HAP-1 (cell line): ENCODE data around the gene DUOX1.
"Not testable (repeated sequence)": the region's sequence is repeated elsewhere in the genome, so short reads cannot be mapped to it uniquely, and the experiment has no call there.

Experiments used
- DNase-seq, 2 experiments: peaks; one replicate each; pipeline ENCODE4 v3.0.0-alpha.2; 2016 to 2020; ENCODE audit warnings: low spot score in 2 of 2
- H3K27me3 ChIP-seq: fragments of 250-450 bp; sonication (Bioruptor Pico); 2 replicates; pipeline ENCODE4 v1.5.1; 2020; ENCODE audit warnings: low read depth, mild to moderate bottlenecking, moderate library complexity
- H3K36me3 ChIP-seq: fragments of 250-450 bp; sonication (Bioruptor Pico); replicated peaks from 2 replicates; pipeline ENCODE4 v1.5.1; 2020; ENCODE audit warnings: mild to moderate bottlenecking
- H3K4me1 ChIP-seq: fragments of 250-450 bp; sonication (Bioruptor Pico); 2 replicates; pipeline ENCODE4 v1.5.1; 2020; ENCODE audit warnings: mild to moderate bottlenecking
- H3K4me3 ChIP-seq: fragments of 250-450 bp; sonication (Bioruptor Pico); 2 replicates; pipeline ENCODE4 v1.5.1; 2020; ENCODE audit warnings: mild to moderate bottlenecking, moderate library complexity
- H3K9me3 ChIP-seq: fragments of 250-450 bp; sonication (Bioruptor Pico); 2 replicates; pipeline ENCODE4 v1.5.1; 2020; ENCODE audit warnings: mild to moderate bottlenecking, moderate library complexity
- in situ Hi-C: fragments of 300-500 bp; cut with MboI; formaldehyde crosslinking; loops from 3 replicates; pipeline ENCODE4 v1.14.3; 2020; ENCODE audit warnings: low sequenced_read_pairs, inconsistent platforms, mixed read lengths

Gene DUOX1

GRCh38 chr15:45121706-45122417, 7.9 kb upstream of the DUOX1 start:
- Histone ChIP-seq H3K4me3 (no peak overlapping the region), H3K36me3 (no peaks in the 10 kb centered on the region), H3K4me1 (peaks cover 3% of the 10 kb centered on the region), H3K9me3 (no peaks in the 10 kb centered on the region), H3K27me3 (peaks cover 22% of the 10 kb centered on the region)
- in situ Hi-C loops, result no loop called here
- DNase-seq, result no peak

DNA sequence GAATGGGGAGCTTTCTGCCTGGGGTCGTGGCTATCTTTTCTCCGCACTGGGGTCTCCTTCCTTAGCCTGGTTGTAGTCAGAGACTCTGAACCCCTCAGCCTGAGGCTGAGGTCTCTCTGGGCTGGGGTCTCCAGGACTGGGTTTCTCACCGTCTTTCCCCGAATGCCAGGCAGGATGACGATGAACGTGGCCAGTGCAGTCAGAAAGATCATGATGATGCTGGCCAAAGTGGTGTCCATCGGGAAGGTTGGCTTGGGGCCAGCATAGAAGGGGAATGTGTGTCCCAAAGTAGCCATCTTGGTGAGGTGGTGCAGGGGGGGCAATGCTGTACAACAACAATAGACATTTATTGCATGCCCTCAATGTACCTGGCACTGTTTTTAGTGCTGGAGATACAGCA, 7.1 kb upstream of the DUOX1 start:
- no peak for DNase-seq
- peaks cover 2% of the 10 kb centered on the region for H3K4me1 ChIP-seq
- H3K9me3 ChIP-seq, result no peaks in the 10 kb centered on the region
- H3K27me3 ChIP-seq, result peaks cover 22% of the 10 kb centered on the region
- in situ Hi-C loops, result no loop called here
- no peak overlapping the region for H3K4me3 ChIP-seq
- no peaks in the 10 kb centered on the region for H3K36me3 ChIP-seq

GRCh38 chr15:45123397-45123796, 6.4 kb upstream of the DUOX1 start:
- no peak overlapping the region for H3K4me3 ChIP-seq
- H3K4me1 ChIP-seq, result no peaks in the 10 kb centered on the region
- DNase-seq, result no peak
- no peaks in the 10 kb centered on the region for H3K9me3 ChIP-seq
- peaks cover 26% of the 10 kb centered on the region for H3K27me3 ChIP-seq
- in situ Hi-C loops, result no loop called here
- H3K36me3 ChIP-seq, result no peaks in the 10 kb centered on the region

DNA sequence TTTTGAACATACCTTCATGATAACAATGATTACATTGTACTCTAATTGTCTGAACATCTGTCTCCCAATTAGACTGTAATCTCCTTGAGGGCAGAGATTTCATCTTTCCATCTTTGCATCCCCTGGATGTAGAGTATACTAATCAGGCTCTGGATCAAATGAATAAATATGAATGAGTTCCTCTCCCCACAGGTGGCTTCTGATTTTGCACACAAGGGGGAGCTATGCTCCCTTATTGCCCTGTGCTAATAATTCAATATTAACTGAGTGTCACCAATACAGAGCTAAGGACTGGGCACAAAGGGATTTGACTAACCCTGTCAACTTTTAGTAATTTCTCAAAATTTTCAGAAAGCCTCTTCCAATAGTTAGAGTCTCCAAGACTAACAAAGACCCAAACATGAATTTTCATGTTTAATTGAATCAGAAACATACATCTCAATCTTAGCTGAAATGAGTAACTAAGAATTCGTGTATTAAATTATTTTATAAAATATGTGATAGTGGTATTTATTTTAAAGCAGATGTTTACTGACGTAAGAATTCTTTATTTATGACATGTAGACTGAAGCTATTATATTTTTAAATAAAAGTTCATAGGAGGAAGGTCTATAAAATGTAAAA, 3.1 kb upstream of the DUOX1 start:
- in situ Hi-C loops, result no loop called here
- no peaks in the 10 kb centered on the region for H3K9me3 ChIP-seq
- H3K4me3 ChIP-seq, result no peak overlapping the region
- peaks cover 24% of the 10 kb centered on the region for H3K27me3 ChIP-seq
- peak; percentile 24 to 52 for DNase-seq
- H3K36me3 ChIP-seq, result no peaks in the 10 kb centered on the region
- H3K4me1 ChIP-seq, result no peaks in the 10 kb centered on the region

DNA sequence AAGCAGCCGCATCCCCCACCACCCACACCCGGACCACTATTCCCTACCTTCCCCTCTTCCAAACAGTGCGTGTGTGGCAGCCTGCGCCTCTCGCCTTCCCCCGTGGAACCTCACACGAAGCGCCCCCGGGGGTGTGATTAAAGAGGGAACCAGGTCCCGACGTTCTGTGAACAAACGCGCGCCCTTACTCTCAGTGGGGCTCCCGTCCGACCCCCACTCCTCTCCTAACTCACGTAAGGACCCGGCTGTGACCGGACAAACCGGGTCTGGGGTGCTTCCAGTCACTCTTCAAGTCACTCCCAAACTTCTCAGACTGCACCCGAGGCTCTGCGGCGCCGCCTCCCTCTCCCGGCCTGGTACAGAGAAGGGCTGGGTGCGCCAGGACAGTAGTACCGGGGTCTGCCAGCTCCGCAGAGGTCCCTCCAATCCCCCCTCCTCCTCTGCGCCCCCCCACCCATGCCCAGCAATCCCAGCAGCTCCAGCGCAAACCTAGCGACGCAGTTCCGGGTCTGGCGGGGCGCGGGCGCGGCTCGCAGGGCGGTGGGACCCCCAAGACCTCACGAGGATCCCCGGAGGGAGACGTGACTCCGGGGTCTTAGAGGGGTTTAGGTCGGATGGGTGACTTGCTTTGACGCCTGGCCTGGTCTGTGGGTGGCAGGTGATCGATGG, 689 bp upstream of the DUOX1 start:
- Histone ChIP-seq H3K4me1 (no peaks in the 10 kb centered on the region), H3K36me3 (no peaks in the 10 kb centered on the region), H3K9me3 (no peaks in the 10 kb centered on the region), H3K4me3 (no peak overlapping the region), H3K27me3 (peaks cover 12% of the 10 kb centered on the region; the same call in 1 of the 2 replicates)
- in situ Hi-C loops, result no loop called here
- no peak for DNase-seq

DNA sequence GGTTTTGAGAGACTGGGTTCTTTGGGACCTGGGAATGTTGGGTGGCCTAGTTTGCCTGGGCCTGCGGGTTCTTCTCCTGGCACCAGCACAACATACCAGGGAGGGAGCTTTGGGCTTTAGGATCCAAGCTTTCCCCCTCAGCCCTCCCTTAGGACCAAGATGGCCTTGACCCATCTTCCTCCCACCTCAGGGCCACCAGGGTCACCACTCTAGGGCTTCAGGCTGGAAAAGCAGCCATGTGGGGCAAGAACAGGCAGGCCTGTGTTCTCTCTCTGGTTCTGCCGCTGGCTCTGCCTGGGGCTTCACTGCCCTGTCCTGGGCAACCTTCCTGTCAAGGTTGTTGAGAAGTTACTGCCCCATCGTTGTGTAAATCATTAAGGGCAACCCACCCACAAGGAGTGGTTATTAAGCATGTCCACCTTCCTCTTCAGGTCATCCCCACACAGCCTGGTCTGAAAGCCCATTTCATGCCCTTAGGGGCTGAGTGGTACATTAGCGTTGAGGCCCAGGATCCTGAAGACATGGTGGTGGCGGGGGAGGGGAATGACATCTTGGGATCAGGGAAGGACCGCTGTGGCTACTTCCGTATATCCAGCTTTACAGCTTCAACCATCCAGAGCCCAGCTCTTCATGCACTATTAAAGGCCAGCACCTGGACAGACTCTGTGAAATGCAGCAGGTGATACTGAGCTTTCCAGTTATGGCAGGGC, 652 bp downstream of the DUOX1 start:
- DNase-seq, result no peak
- H3K4me3 ChIP-seq, result no peak overlapping the region
- 0 out of 2 replicates have a peak, but pooled peaks cover 10% of the 10 kb centered on the region for H3K27me3 ChIP-seq
- H3K36me3 ChIP-seq, result no peaks in the 10 kb centered on the region
- no peaks in the 10 kb centered on the region for H3K9me3 ChIP-seq
- in situ Hi-C loops, result no loop called here
- H3K4me1 ChIP-seq, result no peaks in the 10 kb centered on the region

DNA sequence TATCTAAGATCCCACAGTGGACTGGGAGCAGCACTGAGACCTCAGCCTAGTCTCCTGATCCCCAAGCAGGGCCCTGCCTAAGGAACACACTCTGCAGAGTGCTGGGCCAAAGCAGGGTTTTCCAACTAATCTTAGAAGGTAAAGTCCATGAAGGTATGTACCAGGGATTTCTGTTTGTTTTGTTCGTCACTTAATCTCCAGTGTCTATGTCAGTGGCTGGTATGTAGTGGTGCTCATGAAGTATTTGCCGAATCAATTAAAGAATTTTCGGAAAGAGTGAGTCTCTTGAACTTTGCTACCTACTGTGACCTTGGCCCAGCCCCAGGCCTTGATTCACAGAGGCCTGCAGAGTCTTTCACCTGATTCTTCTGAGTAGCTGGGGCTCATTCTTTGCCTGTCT, 1.7 kb downstream of the DUOX1 start:
- no peaks in the 10 kb centered on the region for H3K4me1 ChIP-seq
- no peak overlapping the region for H3K4me3 ChIP-seq
- H3K36me3 ChIP-seq, result no peaks in the 10 kb centered on the region
- 0 out of 2 replicates have a peak, but pooled peaks cover 4% of the 10 kb centered on the region for H3K27me3 ChIP-seq
- DNase-seq, result no peak
- in situ Hi-C loops, result no loop called here
- H3K9me3 ChIP-seq, result no peaks in the 10 kb centered on the region

- Histone ChIP-seq H3K27me3 (0 out of 2 replicates have a peak, but pooled peaks cover under 1% of the 10 kb centered on the region), H3K4me1 (no peaks in the 10 kb centered on the region), H3K9me3 (no peaks in the 10 kb centered on the region), H3K36me3 (no peaks in the 10 kb centered on the region), H3K4me3 (no peak overlapping the region)
- in situ Hi-C loops, result no loop called here
- DNase-seq, result no peak
Observed at GRCh38 chr15:45132844-45133560, 3.2 kb downstream of the DUOX1 start.

DNA sequence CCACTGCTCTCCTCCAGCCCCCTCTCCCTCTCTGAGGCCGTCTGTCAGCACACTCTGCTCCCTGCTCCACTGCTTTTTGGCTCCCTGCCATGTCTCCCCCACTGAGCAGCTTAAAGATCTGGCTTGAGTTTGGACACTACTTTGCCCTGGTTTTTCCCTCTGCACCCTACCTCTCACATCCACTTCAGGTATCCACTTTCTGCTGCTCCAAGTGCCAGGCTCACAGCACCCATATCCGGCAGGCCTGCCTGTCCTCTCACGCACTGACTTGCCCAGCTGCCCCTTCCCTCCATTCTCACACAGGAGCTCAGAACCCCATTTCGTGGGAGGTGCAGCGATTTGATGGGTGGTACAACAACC, 3.7 kb downstream of the DUOX1 start:
- Histone ChIP-seq H3K27me3 (no peaks in the 10 kb centered on the region), H3K9me3 (no peaks in the 10 kb centered on the region), H3K4me3 (no peak overlapping the region), H3K4me1 (no peaks in the 10 kb centered on the region), H3K36me3 (no peaks in the 10 kb centered on the region)
- in situ Hi-C loops, result no loop called here
- no peak for DNase-seq

DNA sequence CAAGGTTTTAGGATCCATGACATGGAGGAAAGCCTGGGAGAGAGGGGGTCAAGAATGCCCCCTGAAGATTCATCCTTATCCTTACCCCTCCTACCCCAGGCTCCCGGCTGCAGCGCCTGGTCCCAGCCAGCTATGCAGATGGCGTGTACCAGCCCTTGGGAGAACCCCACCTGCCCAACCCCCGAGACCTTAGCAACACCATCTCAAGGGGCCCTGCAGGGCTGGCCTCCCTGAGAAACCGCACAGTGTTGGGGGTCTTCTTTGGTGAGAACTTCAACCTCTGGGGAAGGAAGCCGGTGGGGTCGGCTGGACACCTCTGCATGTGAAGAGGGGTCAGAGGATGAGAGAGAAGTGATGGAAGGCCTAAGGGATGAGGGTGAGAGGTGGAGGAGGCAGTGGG, 4.3 kb downstream of the DUOX1 start:
- in situ Hi-C loops, result no loop called here
- no peak for DNase-seq
- Histone ChIP-seq H3K36me3 (no peaks in the 10 kb centered on the region), H3K27me3 (no peaks in the 10 kb centered on the region), H3K9me3 (no peaks in the 10 kb centered on the region), H3K4me3 (no peak overlapping the region), H3K4me1 (no peaks in the 10 kb centered on the region)

DNA sequence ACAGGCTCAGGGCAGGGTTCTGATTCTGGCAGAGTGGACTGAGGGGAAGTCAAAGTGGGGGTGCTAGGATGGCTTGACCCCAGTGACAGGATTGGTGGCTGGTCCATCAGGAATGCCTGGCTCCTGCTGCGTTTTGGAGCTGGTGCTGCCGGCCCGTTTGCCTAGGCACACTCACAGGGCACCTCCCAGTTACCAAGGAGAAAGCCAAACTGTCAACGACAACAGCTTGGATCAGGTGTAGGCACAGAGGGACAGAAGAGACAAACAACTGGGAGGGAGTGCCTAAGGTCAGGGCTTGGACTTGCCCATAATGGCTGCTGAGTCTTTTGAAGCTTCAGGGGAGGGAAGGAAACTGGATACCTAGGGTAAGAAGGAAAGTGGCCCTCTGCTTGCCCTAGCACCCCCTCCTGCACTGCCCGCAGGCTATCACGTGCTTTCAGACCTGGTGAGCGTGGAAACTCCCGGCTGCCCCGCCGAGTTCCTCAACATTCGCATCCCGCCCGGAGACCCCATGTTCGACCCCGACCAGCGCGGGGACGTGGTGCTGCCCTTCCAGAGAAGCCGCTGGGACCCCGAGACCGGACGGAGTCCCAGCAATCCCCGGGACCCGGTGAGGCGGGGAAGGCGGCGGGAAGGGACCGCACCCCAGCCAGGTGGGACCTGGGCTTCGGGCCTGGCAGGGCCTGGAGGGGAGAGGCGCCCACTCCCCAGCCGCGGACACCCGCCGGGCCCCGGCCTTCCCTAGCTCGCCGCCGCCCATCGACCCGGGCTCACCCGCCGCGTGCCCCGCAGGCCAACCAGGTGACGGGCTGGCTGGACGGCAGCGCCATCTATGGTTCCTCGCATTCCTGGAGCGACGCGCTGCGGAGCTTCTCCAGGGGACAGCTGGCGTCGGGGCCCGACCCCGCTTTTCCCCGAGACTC, 5.1 kb downstream of the DUOX1 start:
- in situ Hi-C loops, result no loop called here
- Histone ChIP-seq H3K27me3 (no peaks in the 10 kb centered on the region), H3K4me3 (no peak overlapping the region), H3K4me1 (no peaks in the 10 kb centered on the region; the same call in 1 of the 2 replicates), H3K36me3 (no peaks in the 10 kb centered on the region), H3K9me3 (no peaks in the 10 kb centered on the region)
- no peak for DNase-seq

- DNase-seq, H3K4me1 ChIP-seq, H3K9me3 ChIP-seq, in situ Hi-C loops, H3K4me3 ChIP-seq, H3K36me3 ChIP-seq, H3K27me3 ChIP-seq: not testable (repeated sequence)
Observed at GRCh38 chr15:45135705-45136377, 6.0 kb downstream of the DUOX1 start.
